ENCODE results near the gene GSAP. TPM values are rescaled to one million over a fixed set of nuclear protein-coding genes. Genes with fewer than 3 reads are reported as not detected.

GSAP gene
- total and polyA plus RNA-seq, 10 donors: 35.9 to 96.5 (median 76.9) TPM

DNA sequence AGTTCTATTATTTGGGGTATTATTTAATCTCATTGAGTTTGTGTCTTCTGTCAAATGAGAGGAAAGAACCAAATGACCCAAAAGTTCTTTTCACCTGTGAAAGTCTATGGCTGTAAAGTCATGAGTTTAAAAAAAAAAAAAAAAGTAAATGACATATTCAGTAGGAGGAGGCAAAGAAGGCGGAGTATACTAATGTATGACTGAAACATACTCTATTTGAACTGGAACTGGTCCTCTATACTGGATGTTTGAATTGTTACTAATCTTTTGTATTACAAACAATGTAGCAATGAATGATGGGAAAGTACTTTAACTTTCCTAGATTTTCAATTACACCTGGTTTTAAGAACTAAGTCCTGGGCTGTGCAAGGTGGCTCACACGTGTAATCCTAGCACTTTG lies 24.9 kb upstream of the GSAP start:
- Histone ChIP-seq H3K27ac (no peak overlapping the region), H3K27me3 (replicated peaks in 1 of 7) (no peaks in the 10 kb centered on the region), H3K36me3 (no peaks in the 10 kb centered on the region), H3K4me3 (no peak overlapping the region), H3K4me1 (peaks cover 0 to 26% (median 3%) of the 10 kb centered on the region in 6 donors), H3K9me3 (no peaks in the 10 kb centered on the region)
- intact Hi-C loops (cut with DNase I; ENCODE audit: low total_unique reads): no loop called here
- no peak for DNase-seq
- TF ChIP-seq, protein P1, sequence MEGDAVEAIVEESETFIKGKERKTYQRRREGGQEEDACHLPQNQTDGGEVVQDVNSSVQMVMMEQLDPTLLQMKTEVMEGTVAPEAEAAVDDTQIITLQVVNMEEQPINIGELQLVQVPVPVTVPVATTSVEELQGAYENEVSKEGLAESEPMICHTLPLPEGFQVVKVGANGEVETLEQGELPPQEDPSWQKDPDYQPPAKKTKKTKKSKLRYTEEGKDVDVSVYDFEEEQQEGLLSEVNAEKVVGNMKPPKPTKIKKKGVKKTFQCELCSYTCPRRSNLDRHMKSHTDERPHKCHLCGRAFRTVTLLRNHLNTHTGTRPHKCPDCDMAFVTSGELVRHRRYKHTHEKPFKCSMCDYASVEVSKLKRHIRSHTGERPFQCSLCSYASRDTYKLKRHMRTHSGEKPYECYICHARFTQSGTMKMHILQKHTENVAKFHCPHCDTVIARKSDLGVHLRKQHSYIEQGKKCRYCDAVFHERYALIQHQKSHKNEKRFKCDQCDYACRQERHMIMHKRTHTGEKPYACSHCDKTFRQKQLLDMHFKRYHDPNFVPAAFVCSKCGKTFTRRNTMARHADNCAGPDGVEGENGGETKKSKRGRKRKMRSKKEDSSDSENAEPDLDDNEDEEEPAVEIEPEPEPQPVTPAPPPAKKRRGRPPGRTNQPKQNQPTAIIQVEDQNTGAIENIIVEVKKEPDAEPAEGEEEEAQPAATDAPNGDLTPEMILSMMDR (IDR thresholded peaks at IDR 0.05 in 8 of 11, conservative IDR thresholded peaks at IDR 0.05 in 3 of 11): no peak
- TF ChIP-seq POLR2AphosphoS5 (IDR thresholded peaks at IDR 0.05): no peak
- TF ChIP-seq POLR2A (IDR thresholded peaks at IDR 0.05): no peak
- WGBS, 5 donors: 72 to 97% (median 95%) methylated on average over 2 of the region's 2 CpGs

DNA sequence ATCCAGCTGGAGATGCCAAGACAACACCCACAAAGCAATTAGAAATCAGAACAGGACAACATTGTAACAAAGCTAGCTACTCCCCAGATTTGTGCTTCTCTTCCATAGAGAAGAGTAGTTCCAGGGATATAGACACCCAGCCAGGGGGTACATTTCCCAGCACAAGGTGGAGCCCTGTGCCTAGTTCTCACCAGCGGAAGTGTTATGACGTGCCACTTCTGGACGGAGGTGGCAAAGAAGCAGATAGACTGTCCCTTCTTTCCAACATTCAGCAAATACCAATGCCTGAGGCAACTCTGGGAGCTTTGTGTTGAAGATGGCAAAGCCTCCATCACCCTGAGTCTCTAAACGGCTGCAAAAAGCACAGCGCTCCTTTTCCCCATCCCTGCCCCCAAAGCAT lies 23.4 kb upstream of the GSAP start:
- H3K27me3 ChIP-seq (replicated peaks in 1 of 7): no peaks in the 10 kb centered on the region
- TF ChIP-seq, protein P1 (IDR thresholded peaks at IDR 0.05 in 8 of 11, conservative IDR thresholded peaks at IDR 0.05 in 3 of 11): peak in 7 of 11 experiments; percentile 34 to 56 (median 42)
- TF ChIP-seq POLR2A (IDR thresholded peaks at IDR 0.05) (no peak), POLR2AphosphoS5 (IDR thresholded peaks at IDR 0.05) (peak in 1 of 3 donors; percentile 56)
- 48 to 69% (median 54%) methylated on average over 5 of the region's 5 CpGs for WGBS, 5 donors
- H3K9me3 ChIP-seq: no peaks in the 10 kb centered on the region
- intact Hi-C loops (cut with DNase I; ENCODE audit: low total_unique reads): no loop called here
- DNase-seq: no peak
- peaks cover 0 to 34% (median 5%) of the 10 kb centered on the region in 6 donors for H3K4me1 ChIP-seq
- H3K27ac ChIP-seq: peak overlapping the region in 1 of 8 donors; percentile 6
- no peak overlapping the region for H3K4me3 ChIP-seq
- H3K36me3 ChIP-seq: no peaks in the 10 kb centered on the region

DNA sequence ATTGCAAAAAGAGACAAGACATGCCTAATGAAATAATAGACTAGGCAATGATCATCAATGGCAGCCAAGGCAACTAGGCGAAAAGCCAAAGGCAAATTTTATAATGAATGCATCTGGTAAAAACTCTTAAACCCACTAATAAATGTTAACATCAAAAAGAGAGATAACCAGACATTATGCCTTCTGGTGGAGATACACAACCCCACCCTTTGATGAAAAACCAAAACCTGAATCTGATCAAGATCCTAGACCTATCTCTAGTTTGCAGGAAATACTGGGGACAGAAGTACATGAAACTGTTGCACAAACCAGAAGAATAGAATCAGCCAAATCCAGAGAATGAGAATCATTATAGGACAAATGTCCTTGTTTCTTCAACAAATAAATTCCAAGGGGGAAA lies 22.0 kb upstream of the GSAP start:
- intact Hi-C loops (cut with DNase I; ENCODE audit: low total_unique reads): no loop called here
- DNase-seq: no peak

DNA sequence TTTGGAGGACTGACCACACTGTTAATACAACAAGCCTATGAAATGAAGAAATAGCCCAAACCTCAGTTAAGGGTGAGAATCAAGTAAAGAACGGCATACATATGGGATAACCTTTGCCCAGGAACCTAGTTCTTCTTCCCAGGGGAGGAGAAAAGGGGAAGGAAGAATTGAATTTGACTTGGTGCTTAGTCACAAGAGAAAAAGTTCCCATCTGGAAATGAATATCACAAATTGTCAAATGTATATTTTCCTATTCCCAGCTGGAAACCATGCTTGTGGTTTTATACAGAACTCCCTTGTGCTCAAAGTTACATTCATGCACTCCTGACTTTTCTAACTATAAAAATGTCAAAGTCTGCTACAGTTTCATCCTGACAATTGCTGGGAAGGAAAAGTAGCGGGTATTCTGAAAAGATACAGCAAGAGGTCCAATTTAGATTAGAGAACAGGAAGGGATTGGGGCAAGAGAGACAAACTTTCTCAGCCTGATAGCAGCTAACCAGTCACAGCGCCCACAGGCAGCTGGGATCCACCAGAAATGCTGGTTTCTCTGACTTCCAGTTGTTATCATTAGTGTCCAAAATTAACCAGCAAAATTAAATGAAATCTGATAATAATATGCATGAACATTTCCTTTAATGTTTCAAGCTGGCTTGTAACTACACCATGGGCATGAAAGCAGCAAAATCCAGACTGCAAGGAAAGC lies 18.6 kb upstream of the GSAP start:
- no peaks in the 10 kb centered on the region for H3K36me3 ChIP-seq
- intact Hi-C loops (cut with DNase I; ENCODE audit: low total_unique reads): no loop called here
- peaks cover 0 to 44% (median 9%) of the 10 kb centered on the region in 6 donors for H3K4me1 ChIP-seq
- no peak for TF ChIP-seq POLR2A (IDR thresholded peaks at IDR 0.05)
- TF ChIP-seq, protein P1 (IDR thresholded peaks at IDR 0.05 in 8 of 11, conservative IDR thresholded peaks at IDR 0.05 in 3 of 11): no peak
- no peak for TF ChIP-seq POLR2AphosphoS5 (IDR thresholded peaks at IDR 0.05)
- no peaks in the 10 kb centered on the region for H3K27me3 ChIP-seq (replicated peaks in 1 of 7)
- no peak overlapping the region for H3K4me3 ChIP-seq
- no peak for DNase-seq
- WGBS, 5 donors: 64 to 82% (median 75%) methylated on average over 3 of the region's 3 CpGs
- no peaks in the 10 kb centered on the region for H3K9me3 ChIP-seq
- H3K27ac ChIP-seq: peak overlapping the region in 2 of 8 donors; percentile 6 to 52

More for the DNA sequence above, 22.0 kb upstream of the GSAP start:
- no peaks in the 10 kb centered on the region for H3K36me3 ChIP-seq
- no peaks in the 10 kb centered on the region for H3K27me3 ChIP-seq (replicated peaks in 1 of 7)
- 95 to 100% (median 96%) methylated on average over 1 of the region's 1 CpG for WGBS, 5 donors
- H3K27ac ChIP-seq: no peak overlapping the region
- TF ChIP-seq POLR2A (IDR thresholded peaks at IDR 0.05): no peak
- TF ChIP-seq, protein P1 (IDR thresholded peaks at IDR 0.05 in 8 of 11, conservative IDR thresholded peaks at IDR 0.05 in 3 of 11): no peak
- TF ChIP-seq POLR2AphosphoS5 (IDR thresholded peaks at IDR 0.05): no peak
- no peaks in the 10 kb centered on the region for H3K9me3 ChIP-seq
- H3K4me1 ChIP-seq: peaks cover 0 to 42% (median 10%) of the 10 kb centered on the region in 6 donors
- no peak overlapping the region for H3K4me3 ChIP-seq
